ENCODE results near the gene MERTK.
"Not testable (repeated sequence)": the region's sequence is repeated elsewhere in the genome, so short reads cannot be mapped to it uniquely, and the experiment has no call there.

Gene MERTK

DNA sequence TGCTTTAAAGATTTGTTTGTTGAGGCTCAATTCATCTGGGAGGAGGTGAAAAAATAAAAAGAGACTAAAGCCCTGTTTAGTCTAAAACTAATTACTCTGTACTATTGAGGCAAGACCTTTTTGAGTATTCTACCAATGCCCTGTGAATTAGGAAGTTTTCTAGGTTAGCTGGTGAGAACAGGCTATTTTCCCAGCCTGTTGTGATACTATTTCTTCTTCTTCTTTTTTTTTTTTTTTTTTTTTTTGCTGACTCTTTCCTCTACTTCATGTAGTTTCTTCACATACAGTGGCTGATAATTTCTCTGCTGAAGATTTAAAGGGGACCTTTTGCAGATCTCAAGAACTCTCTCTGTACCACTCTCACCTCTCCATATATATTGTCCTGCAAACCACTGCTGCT is 147.8 kb downstream of the MERTK start:
- DNase-seq (ENCODE audit: low read depth) = no peak

DNA sequence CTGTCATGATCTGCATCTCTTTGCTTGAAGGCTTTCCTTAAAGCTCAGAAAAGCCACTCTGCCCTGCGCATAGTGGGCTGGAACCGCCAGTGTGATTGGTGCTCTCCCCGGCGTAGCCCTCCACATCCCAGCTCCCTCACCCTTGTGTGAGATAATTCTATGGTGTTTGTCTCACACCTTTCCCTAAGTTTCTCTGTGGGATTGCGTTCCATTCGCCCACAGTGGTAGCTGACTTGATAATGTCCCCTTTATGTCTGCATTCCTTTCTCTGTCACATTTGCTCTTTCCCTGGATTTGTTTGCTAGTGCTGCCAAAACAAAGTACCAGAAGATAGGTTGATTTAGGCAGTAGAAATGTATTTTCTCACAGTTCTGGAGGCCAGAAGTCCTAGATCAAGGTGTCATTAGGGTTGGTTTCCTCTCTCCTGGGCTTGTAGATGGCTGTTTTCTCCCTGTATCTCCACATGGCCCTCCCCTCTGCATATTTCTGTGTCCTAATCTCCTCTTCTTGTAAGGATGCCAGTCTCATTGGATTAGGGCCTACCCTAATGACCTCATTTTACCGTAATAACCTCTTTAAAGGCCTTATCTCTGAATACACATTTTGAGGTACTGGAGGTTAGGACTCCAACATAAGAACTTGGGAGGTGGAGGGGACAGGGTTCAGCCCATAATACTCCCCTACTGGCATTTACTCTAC is 149.3 kb downstream of the MERTK start:
- DNase-seq (ENCODE audit: low read depth) = no peak

DNA sequence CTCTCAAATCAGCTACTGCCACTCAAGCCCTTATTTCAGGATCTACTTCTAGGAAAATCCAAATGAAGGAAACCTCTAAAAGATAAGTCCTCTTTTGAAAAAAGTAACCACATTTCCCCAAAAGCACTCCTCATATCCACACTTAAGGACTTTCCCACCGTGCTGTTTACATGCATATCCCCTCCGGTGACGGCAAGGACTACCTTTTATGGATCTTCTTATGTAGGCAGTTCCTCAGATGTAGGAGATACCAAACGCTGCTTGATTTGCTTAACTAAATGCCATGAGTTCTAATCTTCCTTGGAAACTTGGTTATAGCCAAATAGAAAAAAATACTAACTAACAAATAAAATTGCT is 149.8 kb downstream of the MERTK start:
- no peak for DNase-seq (ENCODE audit: low read depth)

DNA sequence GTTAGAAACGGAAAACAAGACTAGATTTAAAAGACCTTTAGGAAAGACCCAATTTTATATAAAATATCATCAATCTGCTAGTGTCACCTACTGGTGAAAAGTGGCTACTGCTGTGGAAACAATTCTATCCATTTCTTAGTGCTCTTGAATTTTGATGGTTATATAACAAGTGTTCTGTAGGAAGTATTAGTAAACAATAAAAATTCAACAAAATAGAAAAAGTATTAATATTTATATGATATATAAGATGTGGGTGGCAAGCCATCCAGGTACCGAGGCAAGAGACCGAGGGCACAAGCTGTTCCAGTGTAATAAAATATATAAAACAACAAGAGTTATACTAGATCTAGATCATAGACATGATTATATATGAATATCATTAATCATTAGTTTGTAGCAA is 150.5 kb downstream of the MERTK start:
- DNase-seq (ENCODE audit: low read depth) = no peak

DNA sequence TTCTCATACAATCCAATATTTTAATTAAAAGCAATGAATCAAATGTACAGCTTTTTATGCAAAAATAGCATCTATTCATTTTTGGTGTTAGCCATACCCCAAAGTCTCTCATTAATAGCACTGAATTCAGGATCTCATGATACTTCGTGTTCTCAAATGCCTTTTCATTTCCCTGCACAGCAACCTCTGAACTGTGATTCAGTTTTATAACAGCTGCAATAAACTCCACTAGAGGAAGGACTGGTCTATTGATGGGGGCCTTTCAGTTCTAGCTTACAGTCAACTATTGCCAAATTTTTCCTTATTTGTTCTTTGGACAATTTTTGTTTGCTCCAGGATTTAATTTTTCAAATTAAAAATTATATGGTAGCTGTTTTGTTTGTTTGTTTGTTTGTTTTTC is 151.9 kb downstream of the MERTK start:
- no peak for DNase-seq (ENCODE audit: low read depth)

DNA sequence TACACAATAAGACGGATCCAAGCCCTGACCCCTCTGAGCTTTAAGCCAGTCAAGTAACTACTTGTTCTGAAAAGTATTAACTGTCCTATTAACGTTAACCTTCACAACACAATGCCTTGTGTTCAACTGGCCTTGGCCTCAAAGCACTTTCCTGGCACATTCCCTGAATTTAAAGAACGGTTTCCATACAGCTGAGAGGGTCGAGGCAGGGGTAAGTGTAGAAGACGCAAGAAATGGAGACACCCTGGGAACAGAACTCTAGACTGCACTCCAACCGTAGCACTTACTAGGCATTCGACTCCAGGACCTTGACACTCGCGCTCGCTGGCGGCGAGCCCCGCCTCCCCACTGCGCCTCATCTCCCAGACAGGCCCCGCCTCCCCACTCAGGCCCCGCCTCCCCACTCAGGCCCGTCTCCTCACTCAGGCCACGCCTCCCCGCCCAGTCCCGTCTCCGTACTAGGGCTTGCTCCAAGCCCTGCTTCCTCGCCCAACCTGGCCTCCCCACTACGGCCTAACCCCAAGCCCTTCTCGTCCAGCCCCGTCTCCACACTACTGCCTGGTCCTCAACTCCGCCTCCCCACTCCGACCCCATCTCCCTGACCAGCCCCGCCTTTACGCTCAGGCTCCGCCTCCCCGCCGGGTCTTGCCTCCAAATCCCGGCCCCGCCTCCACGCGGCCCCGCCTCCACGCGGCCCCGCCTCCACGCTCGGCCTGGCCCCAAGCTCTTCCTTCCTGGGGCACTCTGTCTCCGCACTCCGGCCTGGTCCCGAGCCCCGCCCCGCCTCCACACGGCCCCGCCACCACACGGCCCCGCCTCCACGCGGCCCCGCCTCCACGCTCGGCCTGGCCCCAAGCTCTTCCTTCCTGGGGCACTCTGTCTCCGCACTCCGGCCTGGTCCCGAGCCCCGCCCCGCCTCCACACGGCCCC is 155.8 kb downstream of the MERTK start:
- DNase-seq (ENCODE audit: low read depth) = peak; percentile 82

DNA sequence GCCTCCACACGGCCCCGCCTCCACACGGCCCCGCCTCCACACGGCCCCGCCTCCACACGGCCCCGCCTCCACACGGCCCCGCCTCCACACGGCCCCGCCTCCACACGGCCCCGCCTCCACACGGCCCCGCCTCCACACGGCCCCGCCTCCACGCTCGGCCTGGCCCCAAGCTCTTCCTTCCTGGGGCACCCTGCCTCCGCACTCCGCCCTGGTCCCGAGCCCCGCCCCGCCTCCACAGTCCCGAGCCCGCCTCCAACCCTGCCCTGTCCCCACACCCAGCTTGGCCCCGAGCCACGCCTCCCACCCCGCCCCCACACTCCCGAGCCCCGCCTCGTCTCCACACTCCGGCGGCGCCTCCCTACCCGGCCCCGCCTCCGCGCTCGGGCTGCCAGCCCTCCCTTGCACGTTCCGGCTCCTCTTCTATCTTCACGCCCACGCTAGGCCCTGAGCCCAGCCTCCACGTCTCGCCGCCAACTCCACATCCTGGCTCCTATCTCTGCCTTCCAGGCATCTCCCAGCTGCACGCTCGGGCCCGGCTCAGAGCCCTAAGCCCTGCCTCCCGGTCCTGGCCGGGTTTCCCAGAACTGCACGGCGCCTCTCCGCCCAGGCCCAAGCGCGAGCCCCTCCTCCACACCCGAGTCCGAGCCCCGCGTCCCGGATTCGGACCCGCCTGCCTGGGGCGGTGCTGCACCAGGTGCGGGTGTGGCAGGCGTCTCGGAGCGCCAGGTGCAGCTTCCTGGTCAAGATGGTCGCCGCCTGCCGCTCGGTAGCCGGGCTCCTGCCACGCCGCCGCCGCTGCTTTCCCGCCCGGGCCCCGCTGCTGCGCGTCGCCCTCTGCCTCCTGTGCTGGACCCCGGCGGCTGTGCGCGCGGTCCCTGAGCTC is 156.7 kb downstream of the MERTK start, which contains the start of gene TMEM87B:
TMEM87B (plus strand) TSS at position 423 of the 883 bp plus-strand sequence; CDS start at position 746, 323 bp downstream.
- peak; percentile 95 for DNase-seq (ENCODE audit: low read depth)

DNA sequence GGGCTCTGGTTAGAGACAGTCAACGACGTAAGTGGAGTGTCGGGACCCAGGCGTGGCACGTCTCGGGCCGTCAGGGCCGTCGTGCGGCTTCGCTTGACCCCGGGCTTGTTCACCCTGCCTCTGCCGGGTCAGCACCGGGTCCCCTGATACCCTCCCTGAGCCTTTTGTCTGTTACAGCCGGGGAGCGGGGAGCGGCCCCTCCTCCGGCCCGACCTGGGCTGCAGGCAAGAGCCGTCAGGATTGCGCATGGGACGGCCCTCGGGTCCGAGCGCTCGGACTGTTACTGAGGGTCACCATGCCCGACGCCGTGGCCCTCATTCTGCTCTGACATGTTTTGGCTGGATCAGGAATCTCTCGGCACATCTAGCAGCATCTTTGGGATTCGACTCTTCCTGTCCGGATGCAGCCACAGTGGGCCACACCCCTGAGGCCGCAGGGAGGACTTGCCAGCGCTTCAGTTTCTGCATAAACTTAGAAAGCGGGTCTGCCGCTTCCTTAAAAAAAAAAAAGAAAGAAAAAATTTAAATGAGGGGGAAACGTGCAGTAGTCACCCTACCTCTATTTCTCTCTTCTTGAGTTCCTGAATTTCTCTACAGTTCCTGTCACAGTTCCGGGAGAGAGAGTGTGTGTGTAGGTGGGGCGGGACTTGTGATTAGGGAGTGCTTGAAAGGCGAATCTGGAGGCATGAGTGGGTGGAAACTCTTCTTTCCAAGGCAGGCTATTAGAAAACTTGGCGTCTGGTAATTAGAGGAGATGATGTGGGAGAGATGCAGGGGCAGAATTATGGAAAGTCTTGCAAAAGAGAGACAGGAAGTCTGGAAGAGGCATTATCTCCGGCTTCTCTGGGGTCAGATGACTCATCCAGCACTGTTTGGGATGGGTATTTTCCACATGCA is 157.6 kb downstream of the MERTK start:
- DNase-seq (ENCODE audit: low read depth) = no peak

DNA sequence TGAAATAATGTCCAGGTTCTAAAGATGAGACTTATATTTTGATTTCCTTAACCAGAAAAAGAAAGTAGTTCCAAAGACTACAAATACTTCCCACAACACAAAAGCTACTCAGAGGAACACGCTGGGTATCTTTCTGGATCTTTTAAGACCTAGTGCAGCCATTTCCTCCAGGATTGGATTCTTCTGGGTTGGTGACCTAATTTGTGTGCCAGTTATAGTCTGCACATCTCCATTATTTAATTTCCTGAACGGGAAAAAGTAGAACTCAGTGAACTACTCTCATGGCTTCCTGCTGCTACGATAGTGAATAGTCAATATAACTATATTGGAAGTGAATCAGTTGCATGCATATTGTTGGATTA is 158.2 kb downstream of the MERTK start:
- DNase-seq (ENCODE audit: low read depth) = no peak

DNA sequence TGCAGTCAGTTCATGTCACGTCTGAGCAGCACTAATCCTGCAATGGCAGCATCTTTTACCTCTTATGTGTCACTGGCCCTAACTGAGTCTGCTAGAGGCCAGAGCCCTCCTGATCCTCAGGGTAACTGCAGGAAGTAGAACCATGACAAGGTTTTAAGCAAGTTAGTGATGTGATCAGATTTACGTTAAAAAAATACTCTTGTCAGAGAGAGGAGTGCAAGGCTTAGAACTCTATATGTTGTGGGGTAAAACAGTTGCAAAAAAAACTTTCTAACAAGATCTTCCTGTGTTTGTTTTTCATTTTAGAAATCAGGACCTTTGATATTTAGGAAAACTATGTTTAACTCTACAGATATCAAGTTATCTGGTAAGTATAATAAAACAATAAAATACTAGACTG is 161.3 kb downstream of the MERTK start:
- no peak for DNase-seq (ENCODE audit: low read depth)

DNA sequence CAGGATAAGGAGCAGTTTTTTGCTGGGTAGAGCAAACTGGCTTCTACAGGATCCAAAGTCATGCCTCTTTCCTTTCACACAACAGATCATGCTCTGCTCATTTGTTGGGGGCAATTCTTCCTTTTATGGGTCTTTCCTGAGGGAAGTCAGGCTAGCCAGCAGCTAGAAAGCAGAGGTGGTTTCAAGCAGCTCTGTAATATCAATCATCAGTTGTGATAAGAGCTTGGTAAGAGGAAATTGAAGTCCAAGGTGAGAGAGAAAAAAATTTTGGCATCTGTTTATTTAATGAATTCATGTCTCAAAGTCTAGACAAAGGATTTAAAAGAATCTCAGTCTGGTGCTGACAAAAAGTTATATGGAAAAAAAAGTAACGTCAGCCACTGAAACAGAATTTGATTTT is 162.9 kb downstream of the MERTK start:
- no peak for DNase-seq (ENCODE audit: low read depth)

DNA sequence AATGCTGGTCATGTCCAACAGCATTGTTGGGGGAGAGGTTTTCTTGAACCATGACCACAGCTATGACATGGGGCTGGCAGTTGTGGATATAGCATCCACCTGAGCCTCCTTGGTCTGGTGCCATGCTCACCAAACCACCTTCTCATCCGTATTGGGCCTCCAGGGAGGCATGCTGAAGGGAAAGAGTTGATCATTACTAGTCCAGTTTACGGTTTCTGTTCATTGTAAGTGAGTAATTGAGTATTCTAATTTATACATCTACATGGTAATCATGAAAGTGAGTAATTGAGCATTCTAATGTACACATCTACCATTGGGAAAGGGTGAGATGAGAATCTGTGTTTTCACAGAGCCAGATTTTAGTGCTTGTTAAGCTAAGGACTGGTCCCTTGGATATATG is 163.4 kb downstream of the MERTK start:
- no peak for DNase-seq (ENCODE audit: low read depth)

DNA sequence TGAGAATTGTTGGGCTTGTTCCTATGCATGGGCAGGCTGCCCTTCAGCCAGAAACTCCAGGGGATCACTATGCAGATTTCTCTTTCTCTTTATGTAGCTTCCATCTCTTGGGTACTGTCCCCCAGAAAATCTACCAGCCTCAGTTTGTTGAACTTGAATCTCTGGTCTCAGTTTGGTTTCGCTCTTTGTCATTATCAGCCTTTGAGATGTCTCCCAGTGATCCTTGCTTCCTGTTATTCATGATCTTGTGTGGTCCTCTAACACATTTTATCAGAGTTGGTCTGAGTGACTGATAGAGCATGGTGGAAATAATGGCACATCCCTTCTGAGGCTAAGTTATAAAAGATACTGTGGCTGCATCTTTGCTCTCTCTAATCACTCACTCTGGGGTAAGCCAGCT is 164.5 kb downstream of the MERTK start:
- no peak for DNase-seq (ENCODE audit: low read depth)

DNA sequence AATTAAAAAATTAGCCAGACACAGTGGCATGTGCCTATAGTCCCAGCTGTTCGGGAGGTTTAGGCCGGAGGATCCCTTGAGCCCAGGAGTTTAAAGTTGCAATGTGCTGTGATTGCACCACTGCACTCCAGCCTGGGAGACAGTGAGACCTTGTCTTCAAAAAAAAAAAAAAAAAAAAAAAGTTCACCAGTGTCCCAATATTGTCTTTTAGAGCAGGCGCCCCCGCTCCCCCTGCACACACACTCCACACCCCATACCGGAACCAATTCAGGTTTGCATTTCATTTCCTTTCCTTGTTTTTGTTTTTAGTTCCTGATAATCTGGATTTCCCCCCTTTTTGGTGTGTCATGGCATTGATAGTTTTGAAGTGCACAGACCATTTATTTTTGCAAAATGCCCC is 167.1 kb downstream of the MERTK start:
- no peak for DNase-seq (ENCODE audit: low read depth)

DNA sequence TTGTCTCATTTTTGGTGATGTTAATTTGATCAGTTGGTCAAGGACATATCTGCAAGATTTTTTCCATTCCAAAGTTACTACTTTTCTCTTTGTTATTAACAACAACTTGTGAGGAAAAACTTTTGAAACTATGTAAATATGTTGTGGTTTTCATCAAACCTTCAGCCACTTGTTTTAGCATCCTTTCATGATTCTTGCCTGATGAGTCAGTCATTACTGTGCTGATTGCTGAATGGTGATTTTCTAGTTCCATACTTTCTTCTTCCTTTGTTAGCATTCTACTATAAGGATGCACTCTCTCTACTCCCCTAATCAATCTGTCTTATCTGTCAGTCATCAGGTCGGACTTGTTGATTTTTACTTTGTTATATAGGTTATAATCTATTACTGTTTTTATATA is 167.6 kb downstream of the MERTK start:
- DNase-seq (ENCODE audit: low read depth) = no peak

DNA sequence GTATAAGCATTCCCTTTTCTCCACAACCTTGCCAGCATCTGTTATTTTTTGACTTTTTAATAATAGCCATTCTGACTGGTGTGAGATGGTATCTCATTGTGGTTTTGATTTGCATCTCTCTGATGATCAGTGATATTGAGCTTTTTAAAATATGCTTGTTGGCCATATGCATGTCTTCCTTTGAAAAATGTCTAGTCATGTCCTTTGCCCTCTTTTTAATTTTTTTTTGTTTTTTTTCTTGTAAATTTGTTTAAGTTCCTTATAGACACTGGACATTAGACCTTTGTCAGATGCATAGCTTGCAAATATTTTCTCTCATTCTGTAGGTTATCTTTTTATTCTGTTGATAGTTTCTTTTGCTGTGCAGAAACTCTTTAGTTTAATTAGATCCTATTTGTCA is 171.4 kb downstream of the MERTK start:
- DNase-seq (ENCODE audit: low read depth) = not testable (repeated sequence)

DNA sequence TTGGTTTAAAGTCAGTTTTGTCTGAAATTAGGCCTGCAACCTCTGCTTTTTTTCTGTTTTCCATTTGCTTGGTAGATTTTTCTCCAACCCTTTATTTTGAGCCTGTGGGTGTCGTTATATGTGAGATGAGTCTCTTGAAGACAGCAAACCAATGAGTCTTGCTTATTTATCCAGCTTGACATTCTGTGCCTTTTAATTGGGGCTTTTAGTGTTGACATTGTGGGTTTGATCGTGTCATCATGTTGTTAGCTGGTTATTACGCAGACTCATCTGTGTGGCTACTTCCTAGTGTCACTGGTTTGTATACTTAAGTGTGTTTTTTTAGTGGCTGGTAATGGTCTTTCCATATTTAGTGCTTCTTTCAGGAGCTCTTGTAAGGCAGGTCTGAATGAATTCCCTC is 175.5 kb downstream of the MERTK start:
- DNase-seq (ENCODE audit: low read depth) = no peak

DNA sequence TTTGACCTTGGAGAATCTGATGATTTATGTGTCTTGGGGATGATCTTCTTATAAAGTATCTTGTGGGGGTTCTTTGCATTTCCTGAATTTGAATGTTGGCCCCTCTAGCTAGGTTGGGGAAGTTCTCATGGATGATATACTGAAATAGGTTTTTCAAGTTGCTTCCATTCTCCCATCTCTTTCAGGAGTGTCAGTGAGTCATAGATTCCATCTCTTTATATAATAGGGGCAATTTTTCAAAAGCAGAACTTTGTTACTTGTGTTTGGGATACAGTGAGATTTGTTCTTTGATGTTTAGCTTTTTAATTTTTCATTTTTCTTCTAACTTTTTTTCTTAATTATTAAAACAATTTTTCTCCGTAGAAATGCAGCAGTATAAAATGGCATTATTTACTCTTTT is 176.1 kb downstream of the MERTK start:
- DNase-seq (ENCODE audit: low read depth) = no peak

DNA sequence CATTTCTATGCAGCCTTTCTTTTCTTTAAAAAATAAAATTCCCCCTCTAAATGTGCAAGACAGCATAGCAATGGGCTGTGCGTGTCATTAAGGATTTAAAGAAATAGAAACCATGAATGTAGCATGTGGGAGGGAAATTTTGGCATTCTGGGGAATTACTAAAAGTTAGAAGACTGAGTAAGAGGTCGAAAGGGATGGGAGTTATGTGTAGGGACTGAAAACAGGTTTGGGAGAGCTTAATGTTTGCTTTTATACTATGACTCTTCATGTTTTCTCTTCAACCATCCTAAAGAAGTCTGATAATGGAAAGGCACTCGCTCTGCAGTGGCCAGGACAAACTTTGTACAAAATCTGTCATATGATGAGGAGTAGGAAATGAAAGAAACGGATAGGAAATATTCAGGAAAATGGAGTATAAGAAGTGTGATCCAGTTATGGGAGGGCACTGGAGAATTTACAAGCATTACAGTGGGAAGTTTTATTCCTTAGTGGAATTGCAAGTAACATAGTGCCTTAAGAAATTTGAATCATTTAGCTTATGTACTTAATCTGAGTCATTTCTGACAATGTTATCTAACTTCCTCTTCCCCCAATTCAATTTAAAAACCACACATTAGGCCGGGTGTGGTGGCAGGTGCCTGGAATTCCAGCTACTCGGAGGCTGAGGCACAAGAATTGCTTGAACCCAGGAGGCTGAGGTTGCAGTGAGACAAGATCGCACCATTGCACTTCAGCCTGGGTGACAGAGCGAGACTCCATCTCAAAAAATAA is 177.3 kb downstream of the MERTK start:
- DNase-seq (ENCODE audit: low read depth) = no peak

DNA sequence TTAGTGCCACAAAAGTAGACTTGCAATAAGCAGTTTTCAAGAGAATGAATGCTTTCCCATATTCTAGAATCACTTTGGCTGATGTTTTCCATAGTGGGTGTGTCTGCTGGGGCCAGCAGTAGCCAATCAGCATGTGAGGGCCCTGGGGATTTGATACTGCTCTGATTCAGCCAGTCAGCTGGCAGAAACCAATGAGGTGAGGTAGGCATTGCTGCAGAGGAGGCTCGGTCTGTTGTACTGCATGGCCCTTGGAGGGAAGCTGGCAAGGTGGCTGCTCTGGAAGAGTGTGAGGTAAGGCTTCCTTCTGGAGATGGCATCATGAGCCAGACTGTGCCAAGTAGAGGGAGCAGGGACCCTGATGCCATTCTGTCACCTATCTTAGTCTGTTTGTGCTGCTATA is 179.4 kb downstream of the MERTK start:
- no peak for DNase-seq (ENCODE audit: low read depth)

All from CMK (cell line).